Glomerular visceral epithelial cell (primary cell): Measurements from ENCODE around the gene BACH2.
"Not testable (repeated sequence)": the region's sequence is repeated elsewhere in the genome, so short reads cannot be mapped to it uniquely, and the experiment has no call there.

Source experiments
- DNase-seq: peaks from one replicate; pipeline ENCODE4 v3.0.0-alpha.2; 2016; ENCODE audit errors: extremely low spot score

BACH2 gene

DNA sequence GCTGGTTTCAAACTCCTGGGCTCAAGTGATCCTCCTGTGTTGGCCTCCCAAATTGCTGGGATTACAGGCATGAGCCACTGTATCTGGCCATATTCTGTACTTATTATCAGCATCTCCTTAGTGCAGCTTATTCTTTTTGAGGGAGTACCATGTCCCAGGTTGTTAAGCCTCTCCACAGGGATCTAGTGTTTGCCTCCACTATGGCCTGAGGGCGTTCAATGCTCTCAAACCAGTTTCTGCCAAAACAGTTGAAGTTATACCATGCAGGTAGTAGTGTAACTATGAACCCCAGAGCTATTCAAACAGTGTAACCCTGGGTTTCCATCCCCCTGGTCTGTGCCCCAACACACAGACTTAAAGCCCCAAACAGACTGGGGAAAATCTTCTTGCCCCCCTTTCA, 81.7 kb downstream of the BACH2 start:
- no peak for DNase-seq

DNA sequence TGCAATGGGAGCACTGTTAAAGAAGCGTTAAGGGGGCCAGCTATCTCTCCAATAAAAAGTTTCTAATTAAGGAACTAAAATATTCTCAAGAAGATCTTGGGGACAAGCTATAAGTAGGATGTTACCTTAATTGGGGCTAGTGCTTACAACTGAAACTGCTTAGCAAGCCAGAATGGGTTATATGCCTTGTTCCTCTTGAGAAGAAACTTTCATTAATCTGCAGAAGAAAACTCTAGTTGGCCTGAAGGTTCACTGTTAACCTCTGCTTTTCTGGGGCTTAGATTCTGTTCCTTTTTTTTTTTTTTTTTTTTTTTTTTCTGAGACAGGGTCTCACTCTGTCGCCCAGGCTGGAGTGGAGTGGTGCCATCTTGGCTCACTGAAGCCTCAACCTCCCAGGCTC, 82.2 kb downstream of the BACH2 start:
- DNase-seq: no peak

DNA sequence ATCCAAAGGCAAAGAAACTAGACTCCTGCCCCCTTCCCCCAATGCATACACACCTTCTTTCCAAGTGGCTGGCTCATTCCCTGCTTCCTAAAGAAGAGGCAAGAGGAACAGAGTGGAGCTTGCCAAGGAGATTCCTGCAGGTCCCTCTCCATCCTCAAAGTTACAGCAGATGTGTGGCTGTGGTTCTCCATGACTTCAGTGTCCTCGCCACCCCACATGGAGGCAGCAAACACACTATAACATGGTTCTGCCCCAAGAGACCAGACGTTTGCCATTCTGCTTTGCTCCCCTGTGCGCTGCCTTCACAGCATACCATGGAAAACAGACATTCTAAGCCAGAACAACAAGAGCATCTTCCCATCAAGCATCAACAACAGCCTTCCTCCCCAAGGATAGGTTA, 84.4 kb downstream of the BACH2 start:
- no peak for DNase-seq

DNA sequence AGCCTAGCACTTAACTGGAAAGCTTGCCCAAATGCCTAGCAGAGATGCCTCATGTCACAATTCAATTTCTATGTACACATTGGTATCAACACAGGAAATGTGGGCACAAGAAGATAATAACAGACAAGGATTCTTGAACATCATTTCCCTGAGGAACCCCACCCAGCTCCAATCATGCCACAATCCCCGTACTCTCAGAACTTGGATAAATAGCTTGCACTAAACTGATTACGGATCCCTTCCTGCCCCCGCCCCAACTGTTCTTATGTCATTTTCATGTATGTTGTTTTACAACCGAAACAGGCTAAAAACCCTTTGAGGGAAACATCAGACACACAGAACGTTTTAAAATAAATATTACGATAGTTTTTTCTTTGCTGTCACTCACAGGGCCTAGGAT, 87.1 kb downstream of the BACH2 start:
- DNase-seq: no peak

DNA sequence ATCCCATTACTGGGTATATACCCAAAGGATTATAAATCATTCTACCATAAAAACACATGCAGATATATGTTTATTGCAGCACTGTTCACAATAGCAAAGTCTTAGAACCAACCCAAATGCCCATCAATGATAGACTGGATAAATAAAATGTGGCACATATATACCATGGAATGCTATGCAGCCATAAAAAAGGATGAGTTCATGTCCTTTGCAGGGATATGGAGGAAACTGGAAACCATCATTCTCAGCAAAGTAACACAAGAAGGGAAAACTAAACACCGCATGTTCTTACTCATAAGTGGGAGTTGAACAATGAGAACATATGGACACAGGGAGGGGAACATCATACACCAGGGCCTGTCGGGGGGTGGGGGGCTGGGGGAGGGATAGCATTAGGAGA, 88.0 kb downstream of the BACH2 start:
- not testable (repeated sequence) for DNase-seq

DNA sequence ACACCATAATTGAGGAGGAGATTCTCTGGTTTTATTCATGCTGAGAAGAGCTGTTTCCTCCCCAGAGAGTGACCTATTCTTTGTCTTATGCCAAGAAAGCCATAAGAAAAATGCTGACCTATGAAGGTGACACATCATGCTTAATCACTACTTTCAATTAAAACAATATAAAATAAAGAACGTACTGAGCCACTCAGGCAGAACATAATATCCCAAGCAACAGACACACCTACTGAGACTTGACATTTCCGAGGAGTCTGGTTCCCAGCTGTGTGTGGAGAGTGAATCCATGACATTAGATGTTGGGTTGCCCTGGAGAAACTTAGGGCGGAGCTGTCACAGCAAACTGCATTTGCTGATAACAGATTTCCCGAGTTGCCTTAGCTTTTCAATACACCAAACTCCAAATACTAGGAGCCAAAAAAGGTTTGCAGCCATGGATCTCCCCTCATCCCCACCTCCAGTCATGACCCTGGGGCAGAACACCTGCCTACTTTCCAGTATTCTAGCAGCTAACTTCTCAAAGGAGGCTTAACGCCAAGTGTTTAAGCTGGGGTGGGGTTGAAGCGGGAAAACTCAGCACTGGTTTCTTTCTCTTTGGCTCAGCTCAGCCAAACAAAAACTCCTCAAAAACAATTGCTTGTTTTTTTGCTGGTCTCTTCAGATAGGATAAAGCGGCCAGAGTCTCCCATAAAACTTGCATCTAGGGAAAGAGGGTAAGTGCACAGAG, 92.2 kb downstream of the BACH2 start:
- DNase-seq: no peak

DNA sequence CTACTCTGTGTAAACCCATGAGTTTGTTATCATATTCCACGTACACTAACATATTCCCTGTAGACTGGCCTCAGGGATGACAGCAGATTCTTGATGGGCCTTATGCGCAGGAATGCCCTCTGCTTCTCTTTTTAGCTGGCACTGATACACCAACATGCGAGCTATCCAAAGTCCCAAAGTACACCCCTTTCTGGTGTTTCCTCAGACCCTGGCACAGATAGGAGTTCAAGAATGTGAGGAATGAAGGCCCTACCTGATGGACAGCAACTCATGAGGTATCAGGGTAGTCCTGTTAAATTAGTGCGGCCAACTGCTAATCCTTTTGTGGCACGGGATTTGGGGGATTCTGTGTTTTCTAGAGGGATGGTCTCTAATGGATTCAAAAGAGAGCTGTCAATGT, 93.0 kb downstream of the BACH2 start:
- DNase-seq: no peak

DNA sequence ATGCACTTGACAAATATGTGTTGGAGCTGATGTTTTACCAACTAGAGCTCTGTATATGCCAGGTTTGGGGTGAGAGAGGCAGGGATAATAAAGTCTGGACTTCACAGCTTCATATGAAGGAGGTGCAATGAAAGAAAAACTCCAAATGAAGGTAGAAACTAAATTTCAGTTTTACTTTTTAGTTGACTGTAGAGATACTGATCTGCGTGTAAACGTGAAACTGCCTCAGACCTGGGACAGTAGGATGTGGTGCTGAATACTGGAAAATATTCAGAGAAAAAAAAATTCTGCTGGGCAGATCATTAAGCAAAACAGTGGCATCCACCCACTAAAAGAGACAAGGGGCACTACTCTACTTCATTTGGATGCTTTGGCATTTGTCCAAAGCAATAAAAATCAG, 94.5 kb downstream of the BACH2 start:
- DNase-seq: no peak

DNA sequence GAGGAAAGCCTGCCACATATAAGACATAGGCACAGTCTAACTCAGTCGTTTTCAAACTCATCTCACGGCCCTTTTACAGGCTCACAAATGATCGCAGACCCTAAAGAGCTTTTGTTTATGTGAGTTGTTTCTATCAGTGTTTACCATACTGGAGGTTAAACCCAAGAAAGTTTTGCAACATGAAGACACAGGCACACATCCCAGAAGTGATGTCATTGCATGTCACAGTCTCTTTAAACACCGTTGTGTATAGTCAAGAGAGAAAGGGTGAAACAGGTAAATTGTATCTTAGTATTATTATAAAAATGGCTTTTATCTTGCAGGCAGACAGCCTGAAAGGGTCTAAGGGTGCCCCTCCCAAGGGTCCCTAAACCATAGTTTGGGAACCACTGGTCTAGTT, 96.7 kb downstream of the BACH2 start:
- no peak for DNase-seq

DNA sequence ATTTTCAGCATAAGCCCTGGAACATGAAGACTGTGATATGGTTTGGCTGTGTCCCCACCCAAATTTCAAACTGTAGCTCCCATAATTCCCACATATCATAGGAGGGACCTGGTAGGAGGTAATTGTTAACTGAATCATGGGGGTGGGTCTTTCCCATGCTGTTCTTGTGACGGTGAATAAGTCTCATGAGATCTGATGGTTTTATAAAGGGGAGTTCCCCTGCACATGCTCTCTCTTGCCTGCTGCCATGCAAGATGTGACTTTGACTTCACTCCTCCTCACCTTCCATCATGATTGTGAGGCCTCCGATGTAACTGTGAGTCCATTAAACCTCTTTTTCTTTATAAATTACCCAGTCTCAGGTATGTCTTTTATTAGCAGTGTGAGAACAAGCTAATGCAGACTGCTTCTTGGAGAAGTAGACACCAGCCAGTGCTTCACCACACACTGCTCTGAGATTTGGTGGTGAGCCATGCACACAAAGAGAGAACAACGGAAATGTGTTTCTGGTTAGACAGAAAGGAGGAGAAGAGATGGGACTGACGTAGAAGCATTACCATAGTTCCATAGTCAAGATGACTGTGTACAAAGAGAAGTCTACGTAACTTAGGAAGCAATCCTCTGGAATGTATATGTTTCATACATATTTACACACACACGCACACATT, 97.8 kb downstream of the BACH2 start:
- DNase-seq: no peak

DNA sequence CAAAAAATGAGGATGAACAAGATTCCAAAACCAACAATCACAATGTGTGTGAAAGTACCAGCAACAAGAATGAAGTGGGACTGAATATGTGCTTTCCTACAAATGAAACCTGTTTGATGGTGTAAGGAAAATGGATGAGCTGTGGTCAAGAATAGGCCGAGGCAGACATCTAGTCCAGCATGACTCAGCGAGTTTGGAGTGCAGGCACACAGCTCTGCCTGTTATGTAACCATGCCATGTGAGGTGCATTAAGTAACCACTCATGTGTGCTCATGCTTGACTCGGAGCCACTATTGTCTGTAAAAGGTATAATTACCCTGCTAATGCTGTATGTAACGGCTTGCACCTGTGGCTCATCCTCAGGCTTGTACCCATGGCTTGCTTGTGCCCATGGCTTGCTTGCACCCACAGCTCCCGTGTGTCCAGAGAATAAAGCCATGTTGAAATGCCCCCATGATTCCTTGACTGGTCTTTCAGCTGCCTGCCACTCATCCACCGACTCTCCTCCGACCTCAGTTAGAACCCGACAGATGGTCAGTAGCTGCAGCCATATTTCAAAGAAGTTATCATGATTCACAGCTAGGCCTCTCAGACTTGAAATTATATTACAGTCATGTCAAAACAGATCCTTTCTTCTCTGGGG, 98.7 kb downstream of the BACH2 start:
- peak; percentile 69 for DNase-seq

DNA sequence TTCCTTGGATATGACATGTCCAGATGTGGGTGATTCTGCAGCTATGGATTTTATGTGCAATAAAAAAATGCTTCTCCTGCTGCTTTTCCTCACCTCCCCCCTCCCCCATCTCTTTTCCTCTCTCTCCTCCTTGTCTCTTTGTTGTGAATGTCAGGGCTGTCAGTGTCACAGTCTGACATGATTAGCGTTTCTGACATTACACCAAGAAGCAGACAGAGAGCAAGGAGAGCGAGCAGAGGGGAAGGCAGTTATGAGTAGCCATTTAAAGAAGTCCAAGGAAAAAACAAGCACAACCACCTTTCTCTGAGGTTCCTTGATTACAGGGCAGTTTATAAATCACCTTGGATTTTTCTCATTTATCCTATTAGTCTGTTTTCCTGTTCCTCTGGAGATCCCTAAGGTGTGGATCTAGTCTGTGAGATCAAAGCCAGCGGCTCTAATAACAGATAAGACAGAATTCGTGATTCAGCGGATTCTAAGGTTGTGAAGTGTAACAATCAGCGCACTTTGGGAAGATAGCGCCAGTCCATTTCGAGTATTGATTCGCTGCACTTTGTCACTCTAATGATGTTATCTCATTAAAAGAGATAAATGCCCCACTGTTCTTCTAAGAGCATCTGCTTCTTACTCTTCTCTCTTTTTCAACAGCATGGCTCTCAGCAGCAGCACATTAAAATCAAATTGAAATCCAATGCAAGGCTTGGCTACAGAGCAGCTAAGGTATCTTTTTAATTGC, 101.4 kb downstream of the BACH2 start:
- DNase-seq: no peak

DNA sequence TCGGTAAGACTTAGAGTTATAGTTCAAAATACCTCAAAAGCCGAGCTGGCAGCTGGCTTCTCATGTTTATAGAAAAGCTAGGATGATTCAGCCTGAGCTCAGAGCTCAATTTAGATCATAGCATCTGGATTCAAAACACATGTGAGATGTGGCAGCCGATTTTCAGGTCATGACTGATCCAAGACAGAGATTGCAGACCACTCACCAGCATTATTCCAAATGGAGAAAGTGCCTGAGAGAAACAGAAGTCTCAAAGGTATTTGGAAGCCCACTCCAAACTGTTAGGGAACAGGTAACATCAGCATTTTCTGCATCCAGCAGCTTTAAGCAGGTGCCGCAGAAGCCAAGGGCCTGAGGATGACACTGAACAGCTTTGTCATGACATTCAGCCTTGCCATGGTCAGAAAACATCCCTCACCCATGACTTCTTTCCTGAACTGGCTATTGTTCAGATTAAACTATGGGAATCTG, 102.2 kb downstream of the BACH2 start:
- DNase-seq: peak; percentile 30

DNA sequence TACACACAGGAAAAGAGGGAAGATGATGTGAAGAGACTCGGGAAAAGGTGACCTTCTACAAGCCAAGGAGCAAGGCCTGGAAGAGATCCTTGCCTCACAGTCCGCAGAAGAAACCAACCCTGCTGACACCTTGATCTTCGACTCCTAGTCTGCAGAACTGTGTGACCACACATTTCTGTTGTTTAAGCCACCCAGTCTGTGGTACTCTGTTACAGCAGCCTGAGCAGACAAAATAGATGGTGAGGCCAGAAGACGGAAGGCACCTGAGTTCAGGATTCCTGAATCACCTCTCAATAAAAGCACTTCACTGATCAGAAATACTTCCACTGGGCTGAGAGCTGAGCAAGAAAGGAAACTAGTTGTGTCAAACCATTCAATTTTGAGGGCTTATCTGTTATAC, 103.3 kb downstream of the BACH2 start:
- no peak for DNase-seq

DNA sequence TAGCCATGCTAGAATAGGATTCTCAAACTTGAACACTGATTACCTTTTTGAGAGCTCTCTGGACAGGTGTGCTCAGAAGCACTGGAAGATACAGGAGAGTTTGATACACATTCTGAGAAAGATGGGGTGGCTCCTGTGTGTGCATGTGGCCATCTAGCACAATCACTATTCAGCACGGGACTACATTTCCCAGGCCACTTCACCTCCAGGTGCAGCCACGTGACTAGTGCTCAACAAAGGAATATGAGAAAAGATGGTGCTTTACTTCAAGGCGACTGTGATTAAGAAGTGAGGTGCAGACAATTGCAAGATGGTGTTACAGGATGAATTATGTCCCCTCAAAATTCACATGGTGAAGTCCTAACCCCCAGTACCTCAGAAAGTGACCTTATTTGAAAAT, 103.8 kb downstream of the BACH2 start:
- no peak for DNase-seq

DNA sequence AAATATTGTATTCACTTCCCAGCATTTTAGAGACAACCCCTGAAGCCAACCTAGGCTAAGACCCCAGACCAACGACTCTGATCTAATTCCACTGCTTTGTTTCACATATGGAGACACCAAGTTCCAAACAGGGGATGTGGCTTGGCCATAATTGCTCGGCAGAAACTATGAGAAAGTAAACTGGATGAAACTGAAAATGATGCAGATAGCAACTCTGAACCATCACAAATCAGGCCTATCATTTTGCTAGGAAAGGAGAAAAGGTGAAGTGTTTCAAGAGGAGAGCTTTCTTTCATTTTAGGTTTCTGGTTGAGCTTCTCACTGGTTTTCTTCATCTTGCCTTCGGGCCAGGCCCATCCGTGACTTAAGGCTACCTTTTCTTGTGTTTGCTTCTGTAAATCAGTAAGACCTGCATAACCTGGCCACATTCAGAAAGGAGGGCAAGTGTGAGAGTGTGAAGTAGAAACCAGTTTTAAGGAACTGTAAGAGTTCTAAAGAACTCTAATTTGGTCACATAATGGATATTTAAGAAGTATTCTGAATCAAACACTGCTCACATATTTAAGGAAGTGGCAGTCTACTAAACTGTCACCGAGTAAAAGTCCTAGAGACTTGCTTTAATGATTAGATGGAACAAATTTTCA, 105.8 kb downstream of the BACH2 start:
- DNase-seq: no peak

DNA sequence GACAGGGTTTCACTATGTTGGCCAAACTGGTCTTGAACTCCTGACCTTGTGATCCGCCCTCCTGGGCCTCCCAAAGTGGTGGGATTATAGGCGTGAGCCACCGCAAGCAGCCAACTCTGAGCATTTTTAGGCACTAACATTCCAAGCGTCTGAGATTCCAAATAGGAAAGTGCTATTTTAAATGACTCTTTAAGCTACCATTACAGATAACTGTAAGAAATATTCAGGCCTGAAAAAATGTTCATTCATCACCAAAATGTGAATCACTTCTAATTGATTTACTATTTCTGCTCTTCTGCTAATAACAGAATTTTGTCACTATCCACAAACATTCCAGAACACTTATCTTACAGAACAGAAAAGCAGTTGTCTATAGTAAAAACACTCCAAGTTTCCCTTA, 106.5 kb downstream of the BACH2 start:
- DNase-seq: no peak

DNA sequence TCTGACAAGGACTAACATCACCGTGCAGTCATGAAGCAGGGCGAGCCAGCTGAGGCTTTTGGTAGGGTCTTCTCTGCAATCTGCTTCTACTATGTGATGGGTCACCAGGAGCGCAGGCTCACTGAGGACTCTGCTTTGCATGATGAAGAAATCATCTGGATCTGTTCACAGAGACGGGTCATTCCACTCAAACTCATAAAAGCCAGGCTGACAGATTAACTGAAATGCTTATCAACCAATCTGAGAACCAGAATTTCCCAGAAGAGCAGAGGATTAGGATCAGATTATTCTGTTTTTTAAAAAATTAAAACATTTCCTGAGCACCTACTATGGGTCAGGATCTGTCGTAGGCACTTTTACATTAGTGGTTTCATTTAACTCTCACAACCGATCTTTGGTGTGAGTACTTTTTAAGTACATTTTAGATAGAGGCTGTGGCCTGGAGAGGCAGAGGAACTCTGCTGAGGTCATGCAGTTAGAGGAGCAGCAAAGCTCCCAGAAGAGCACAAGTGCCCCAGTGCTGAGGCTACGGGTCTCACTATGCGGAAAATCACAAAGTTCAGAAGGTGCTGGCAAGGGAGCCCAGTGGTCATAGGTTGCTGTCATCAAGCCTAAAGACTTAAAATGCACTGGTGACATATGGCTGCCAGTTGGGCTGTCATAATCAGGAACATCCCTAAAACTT, 109.1 kb downstream of the BACH2 start:
- DNase-seq: no peak

DNA sequence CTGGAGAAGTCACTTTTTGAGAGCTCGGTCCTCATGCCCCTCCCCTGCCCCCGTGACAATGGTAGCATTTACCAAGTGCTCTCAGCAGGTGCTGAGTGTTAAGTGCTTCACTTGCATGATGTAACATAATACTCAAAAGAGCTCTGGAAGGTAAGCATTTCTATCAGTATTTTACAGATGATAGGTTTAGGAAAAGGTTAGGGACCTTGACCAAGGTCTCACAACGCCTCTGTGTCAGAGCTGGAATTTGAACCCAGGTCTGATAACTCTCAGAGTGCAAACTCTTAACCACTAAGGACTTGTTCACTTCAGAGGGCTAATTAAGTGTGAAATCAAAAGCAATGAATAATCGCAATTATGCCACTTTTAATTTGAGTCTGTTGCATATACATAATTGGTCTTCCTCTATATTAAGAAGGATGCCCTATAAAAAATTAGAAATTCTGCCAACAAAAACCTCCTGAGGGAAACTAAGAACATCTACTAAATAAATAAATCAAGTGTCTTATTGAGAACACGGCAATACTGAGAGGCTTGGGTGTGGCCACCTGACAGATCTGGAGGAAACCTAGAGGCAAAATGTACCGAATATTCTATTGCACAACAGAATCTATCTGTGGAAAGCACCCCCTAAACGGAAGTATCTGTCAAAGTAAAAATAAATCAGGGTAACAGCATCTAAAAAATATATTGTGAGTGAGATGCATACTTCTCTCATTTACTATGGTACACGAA, 109.8 kb downstream of the BACH2 start:
- DNase-seq: no peak

DNA sequence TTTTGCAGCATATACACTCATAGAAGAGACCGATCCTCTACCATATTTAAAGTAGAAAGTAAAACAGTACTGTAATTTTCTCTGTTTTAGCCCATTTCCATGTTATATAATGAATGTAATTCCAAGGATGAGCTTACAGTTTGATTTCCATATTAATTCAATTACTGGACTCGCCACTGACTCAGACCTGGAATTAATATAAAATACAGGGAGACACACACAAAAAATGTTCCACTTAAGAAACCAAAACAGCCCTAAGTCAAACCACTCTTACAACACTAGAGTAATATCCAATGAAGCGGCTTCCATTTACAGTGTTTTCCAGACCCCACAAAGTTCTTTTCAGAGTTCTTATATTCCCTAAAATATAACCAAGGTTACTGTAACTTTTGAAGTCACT, 110.6 kb downstream of the BACH2 start:
- DNase-seq: no peak
